ENCODE measurements around the gene STPG3. TPM values are rescaled to one million over a fixed set of nuclear protein-coding genes. Genes with fewer than 3 reads are reported as not detected.

STPG3 gene
- total RNA-seq, 1 donor from 2014 or later: 0.31 TPM

- Mint-ChIP-seq H3K4me3 (peak overlapping the region; percentile 86), H3K27me3 (peaks cover 3% of the 10 kb centered on the region), H3K36me3 (no peaks in the 10 kb centered on the region), H3K27ac (peak overlapping the region; percentile 81), H3K4me1 (ENCODE audit: unreplicated experiment) (peaks cover 5% of the 10 kb centered on the region), H3K9me3 (no peaks in the 10 kb centered on the region)
- DNase-seq (ENCODE audit: extremely low spot score, unreplicated experiment): peak; percentile 97
- no peak for TF ChIP-seq CTCF (conservative IDR thresholded peaks at IDR 0.05)
Observed at GRCh38 chr9:137223078-137223970, 27.8 kb upstream of the STPG3 start.

- Mint-ChIP-seq H3K4me1 (ENCODE audit: unreplicated experiment) (peaks cover 5% of the 10 kb centered on the region), H3K4me3 (peak within 1 kb of the TSS; percentile 86), H3K9me3 (no peaks in the 10 kb centered on the region), H3K27me3 (peaks cover 3% of the 10 kb centered on the region), H3K36me3 (no peaks in the 10 kb centered on the region), H3K27ac (peak within 1 kb of the TSS; percentile 81)
- DNase-seq (ENCODE audit: extremely low spot score, unreplicated experiment): no peak
- TF ChIP-seq CTCF (conservative IDR thresholded peaks at IDR 0.05): no peak
Observed at GRCh38 chr9:137224830-137225694, 26.0 kb upstream of the STPG3 start, which contains the start of gene CYSRT1. Gene CYSRT1 (plus strand): TSS chr9:137225174. CDS start chr9:137225622, 448 bp downstream.

- Mint-ChIP-seq H3K4me1 (ENCODE audit: unreplicated experiment) (peaks cover 5% of the 10 kb centered on the region), H3K27me3 (peaks cover 3% of the 10 kb centered on the region), H3K36me3 (no peaks in the 10 kb centered on the region), H3K9me3 (no peaks in the 10 kb centered on the region), H3K4me3 (peak overlapping the region; percentile 55), H3K27ac (peak overlapping the region; percentile 34)
- no peak for DNase-seq (ENCODE audit: extremely low spot score, unreplicated experiment)
- TF ChIP-seq CTCF (conservative IDR thresholded peaks at IDR 0.05): no peak
Observed at GRCh38 chr9:137225699-137226331, 25.3 kb upstream of the STPG3 start.

GRCh38 chr9:137226338-137227053 lies 24.6 kb upstream of the STPG3 start:
- no peak for DNase-seq (ENCODE audit: extremely low spot score, unreplicated experiment)
- no peak for TF ChIP-seq CTCF (conservative IDR thresholded peaks at IDR 0.05)
- Mint-ChIP-seq H3K4me3 (peak overlapping the region; percentile 41), H3K36me3 (no peaks in the 10 kb centered on the region), H3K4me1 (ENCODE audit: unreplicated experiment) (peaks cover 5% of the 10 kb centered on the region), H3K27me3 (peaks cover 3% of the 10 kb centered on the region), H3K9me3 (no peaks in the 10 kb centered on the region), H3K27ac (no peak overlapping the region)

All from type B pancreatic cell (in vitro differentiated cells).